ENCODE measurements around the gene SEM1. TPM values are rescaled to one million over a fixed set of nuclear protein-coding genes. Genes with fewer than 3 reads are reported as not detected.

The SEM1 gene
- total and polyA plus RNA-seq, 2 of the 8 experiments (the other 6 are each of a cell fraction or from before 2014, with no cell fraction given): 20.8 to 75.3 TPM

GRCh38 chr7:96727534-96728088 lies 18.0 kb upstream of the SEM1 start (continued):
- TF ChIP-seq JUN (IDR thresholded peaks at IDR 0.05; ENCODE audit: low read depth, low read length): no peak
- no peak for TF ChIP-seq TAF1 (IDR thresholded peaks at IDR 0.05; ENCODE audit: low read depth, low read length)
- no peak for TF ChIP-seq SRF (IDR thresholded peaks at IDR 0.05; ENCODE audit: low read depth, low read length)
- TF ChIP-seq SIX5 (IDR thresholded peaks at IDR 0.05; ENCODE audit: low read depth, low read length): no peak
- TF ChIP-seq NRF1 (IDR thresholded peaks at IDR 0.05; ENCODE audit: low read depth, low read length): no peak
- TF ChIP-seq ASH2L (IDR thresholded peaks at IDR 0.05; ENCODE audit: low read length): no peak
- no peak for TF ChIP-seq SAP30 (IDR thresholded peaks at IDR 0.05; ENCODE audit: insufficient read depth, insufficient replicate concordance, low read length)
- TF ChIP-seq EP300 (IDR thresholded peaks at IDR 0.05; ENCODE audit: borderline replicate concordance in 1 of 2, low read depth in 2 of 2, low read length in 2 of 2): no peak
